ENCODE results near the gene PGAP6. TPM values are rescaled to one million over a fixed set of nuclear protein-coding genes. Genes with fewer than 3 reads are reported as not detected.

The PGAP6 gene
- total and polyA plus RNA-seq, 9 of the 15 experiments (the other 6 are each of a cell fraction or from before 2014, with no cell fraction given), result 0.45 to 50.2 (median 39.3) TPM

- TF ChIP-seq SRSF7 (optimal IDR thresholded peaks at IDR 0.05; ENCODE audit: low read depth, low read length), result no peak
- peak in 1 of 2 experiments; percentile 56; a peak in 1 of 4 replicates for TF ChIP-seq TEAD1 (CRISPR knock-in tag; IDR thresholded peaks at IDR 0.05)
- no peak for TF ChIP-seq ZNF79 (CRISPR knock-in tag; IDR thresholded peaks at IDR 0.05; ENCODE audit: low read depth)
- no peak for TF ChIP-seq SFPQ (IDR thresholded peaks at IDR 0.05; ENCODE audit: low read depth, low read length)
- TF ChIP-seq ZBTB7A (IDR thresholded peaks at IDR 0.05; ENCODE audit: borderline replicate concordance, control insufficient read depth, low read depth, low read length), result peak; percentile 25; the same call in 1 of the 2 replicates
- TF ChIP-seq PBX2 (CRISPR knock-in tag; IDR thresholded peaks at IDR 0.05; ENCODE audit: low read depth), result no peak
- no peak for TF ChIP-seq PBX2 (tag; conservative IDR thresholded peaks at IDR 0.05; ENCODE audit: low read depth)
- no peak for TF ChIP-seq POLR2H (tag; IDR thresholded peaks at IDR 0.05; ENCODE audit: low read depth)
- no peak for TF ChIP-seq ZNF445 (CRISPR knock-in tag; IDR thresholded peaks at IDR 0.05; ENCODE audit: low read depth)
- TF ChIP-seq SRSF3 (IDR thresholded peaks at IDR 0.05; ENCODE audit: insufficient read depth, low read length), result no peak
- TF ChIP-seq SREBF1 (IDR thresholded peaks at IDR 0.05; ENCODE audit: borderline replicate concordance, low read depth, low read length), result no peak
- TF ChIP-seq CBFA2T3 (IDR thresholded peaks at IDR 0.05), result no peak
- no peak for TF ChIP-seq FUS (optimal IDR thresholded peaks at IDR 0.05; ENCODE audit: low read depth, low read length)
- TF ChIP-seq RBM22 (IDR thresholded peaks at IDR 0.05; ENCODE audit: low read depth, low read length, poor library complexity, severe bottlenecking), result no peak
- TF ChIP-seq ATF4 (CRISPR knock-in tag; IDR thresholded peaks at IDR 0.05), result no peak
- TF ChIP-seq CEBPB (tag; IDR thresholded peaks at IDR 0.05), result no peak
- no peak for TF ChIP-seq ETS2 (tag; IDR thresholded peaks at IDR 0.05; ENCODE audit: borderline replicate concordance, poor library complexity, severe bottlenecking)
Measured at GRCh38 chr16:396605-397004, 14.8 kb upstream of the PGAP6 start (continued).

Measured in K562 (cell line).